Endothelial cell of umbilical vein (primary cell): ENCODE data around the gene SUGCT. TPM values are rescaled to one million over a fixed set of nuclear protein-coding genes. Genes with fewer than 3 reads are reported as not detected.

Experiments used
- BruUV-seq: library from RNA; stranded (reverse); fragments of 400-500 nt; replicated peaks from 2 replicates; lab custom pipeline; 2021; lab: Mats Ljungman, UMichigan
- CTCF ChIA-PET: fragments of 300-600, 350-600 bp; sonication (Branson Sonifier 250); formaldehyde crosslinking; loops from one replicate; lab custom pipeline; 2021; ENCODE audit warnings: antibody characterized with exemption, inconsistent platforms; lab: Charles Lee
- POLR2A ChIA-PET: fragments of 300-600, 350-600 bp; sonication (Branson Sonifier 250); formaldehyde crosslinking; loops from one replicate; lab custom pipeline; 2021; ENCODE audit warnings: antibody characterized with exemption, inconsistent platforms; lab: Charles Lee
- DNase-seq: peaks from one replicate; pipeline ENCODE4 v3.0.0-alpha.2; 2011; ENCODE audit warnings: low read depth, low spot score
- FAIRE-seq: peaks from 2 replicates; lab custom pipeline; 2011; peaks lifted over from hg19 to GRCh38; lab: Jason Lieb, UNC
- H2AFZ ChIP-seq: 2 replicates; pipeline ENCODE4 v1.6.0; 2012; ENCODE audit warnings: low read depth, low read length, control low read depth, inconsistent platforms
- H3K27ac ChIP-seq: 2 replicates; pipeline ENCODE4 v1.5.1; 2011; ENCODE audit warnings: low read depth, mild to moderate bottlenecking, control low read depth, low read length, moderate library complexity; ENCODE audit not compliant: insufficient read depth
- H3K27me3 ChIP-seq, 2 experiments: 2 replicates each; pipeline versions ENCODE4 v1.6.0 to v1.6.1; 2011; ENCODE audit warnings: low read length in 2 of 2, mixed read lengths in 1 of 2; ENCODE audit not compliant: control insufficient read depth in 2 of 2, insufficient read depth in 2 of 2
- H3K36me3 ChIP-seq, 2 experiments: 2 replicates in 1 of 2; 3 replicates in 1 of 2; pipeline ENCODE4 v1.5.1; 2011; ENCODE audit warnings: low read length in 2 of 2, mild to moderate bottlenecking in 1 of 2, moderate library complexity in 1 of 2; ENCODE audit not compliant: control insufficient read depth in 2 of 2, insufficient read depth in 2 of 2; ENCODE audit errors: extremely low read depth in 1 of 2
- H3K4me1 ChIP-seq: 3 replicates; pipeline ENCODE4 v1.5.1; 2011; ENCODE audit warnings: mild to moderate bottlenecking, low read length; ENCODE audit not compliant: control insufficient read depth, insufficient read depth; ENCODE audit errors: extremely low read depth
- H3K4me2 ChIP-seq: 2 replicates; pipeline ENCODE4 v1.6.1; 2011; ENCODE audit warnings: low read length, control low read depth, mixed read lengths; ENCODE audit not compliant: insufficient read depth
- H3K4me3 ChIP-seq, 3 experiments: fragments of 200-600 bp in 1 of 3; sonication (generic), shearing (Covaris generic) in 1 of 3; replicated peaks in 1 of 3; 2 replicates each; pipeline ENCODE4 v1.5.1; 2011 to 2016; ENCODE audit warnings: control low read depth in 3 of 3, low read length in 3 of 3, mild to moderate bottlenecking in 2 of 3, inconsistent platforms in 1 of 3, low read depth in 1 of 3, moderate library complexity in 1 of 3; ENCODE audit not compliant: insufficient read depth in 1 of 3
- H3K79me2 ChIP-seq: 2 replicates; pipeline ENCODE4 v1.6.0; 2012; ENCODE audit warnings: low read length, inconsistent platforms; ENCODE audit not compliant: control insufficient read depth, insufficient read depth
- H3K9ac ChIP-seq: replicated peaks from 2 replicates; pipeline ENCODE3; 2011; ENCODE audit warnings: low read length, control low read depth; ENCODE audit not compliant: insufficient read depth; ENCODE audit errors: extremely low read depth
- H3K9me1 ChIP-seq: replicated peaks from 3 replicates; pipeline ENCODE4 v1.6.0; 2011; ENCODE audit warnings: mild to moderate bottlenecking, low read length; ENCODE audit not compliant: control insufficient read depth, insufficient read depth; ENCODE audit errors: extremely low read depth
- H3K9me3 ChIP-seq: replicated peaks from 2 replicates; pipeline ENCODE4 v1.5.1; 2012; ENCODE audit warnings: low read length, inconsistent platforms; ENCODE audit not compliant: control insufficient read depth, insufficient read depth
- H4K20me1 ChIP-seq: replicated peaks from 2 replicates; pipeline ENCODE3; 2011; ENCODE audit warnings: mild to moderate bottlenecking, low read length; ENCODE audit not compliant: control insufficient read depth, insufficient read depth; ENCODE audit errors: extremely low read depth
- EZH2 ChIP-seq: IDR thresholded peaks from 2 replicates; pipeline ENCODE4 v1.6.1; 2012; ENCODE audit warnings: borderline replicate concordance, low read depth, mild to moderate bottlenecking, moderate library complexity, low read length, inconsistent platforms; ENCODE audit not compliant: severe bottlenecking
- FOS ChIP-seq: IDR thresholded peaks from 2 replicates; pipeline ENCODE4 v1.6.1; 2011; ENCODE audit warnings: mild to moderate bottlenecking, low read length, moderate library complexity, borderline replicate concordance; ENCODE audit not compliant: insufficient read depth
- GATA2 ChIP-seq: IDR thresholded peaks from 2 replicates; pipeline ENCODE4 v1.7.0; 2011; ENCODE audit warnings: low read depth, mild to moderate bottlenecking, moderate library complexity, mixed read lengths, low read length; ENCODE audit not compliant: insufficient read length, insufficient read depth
- JUN ChIP-seq: IDR thresholded peaks from 2 replicates; pipeline ENCODE4 v1.6.1; 2011; ENCODE audit warnings: borderline replicate concordance, low read depth; ENCODE audit not compliant: insufficient read length, insufficient read depth
- MYC ChIP-seq: IDR thresholded peaks from one replicate; pipeline ENCODE4 v1.6.1; 2011; ENCODE audit warnings: mild to moderate bottlenecking, low read depth, low read length
- POLR2A ChIP-seq: IDR thresholded peaks from 2 replicates; pipeline ENCODE4 v1.6.1; 2012; ENCODE audit warnings: low read depth, mild to moderate bottlenecking, control low read depth, low read length
- POLR2AphosphoS5 ChIP-seq: IDR thresholded peaks from 2 replicates; pipeline ENCODE4 v1.6.1; 2012; ENCODE audit warnings: low read depth, mild to moderate bottlenecking, control low read depth, low read length, moderate library complexity; ENCODE audit not compliant: insufficient read depth
- dilution Hi-C: fragments of 300-500 bp; cut with MboI; formaldehyde crosslinking; loops from one replicate; pipeline ENCODE4 v1.15.0; 2019; ENCODE audit warnings: low sequenced_read_pairs; ENCODE audit not compliant: extremely low pct_ligation_motif_present
- intact Hi-C: fragments of 100-400 bp; cut with micrococcal nuclease; formaldehyde crosslinking; loops from one replicate; pipeline ENCODE4 v1.10.0; 2022
- polyA plus RNA-seq, 4 experiments: library from polyadenylated mRNA; depleted of rRNA in 3 of 4; stranded (reverse) in 3 of 4; unstranded in 1 of 4; fragments of >200 nt; gene quantifications; 2 replicates each; pipeline versions ENCODE4 v1.2.1 to v1.2.3, GENCODE V29; 2011 to 2012; ENCODE audit warnings: missing spikeins in 1 of 4
- total RNA-seq: library from RNA; stranded (reverse); gene quantifications from 2 replicates; pipeline ENCODE4 v1.2.3, GENCODE V29; 2021
- TF ChIP-seq, protein P1 (sequence below), 2 donors: IDR thresholded peaks; 1 replicate in 1 of 2; 2 replicates in 1 of 2; pipeline ENCODE4 v1.5.1; 2011; ENCODE audit warnings: low read length in 2 of 2, mild to moderate bottlenecking in 2 of 2, moderate library complexity in 2 of 2, control low read depth in 1 of 2, inconsistent platforms in 1 of 2, low read depth in 1 of 2; ENCODE audit not compliant: insufficient read depth in 1 of 2; ENCODE audit errors: extremely low read depth in 1 of 2
- TF ChIP-seq, protein P2 (sequence below): IDR thresholded peaks from 2 replicates; pipeline ENCODE4 v1.6.1; 2011; ENCODE audit not compliant: insufficient read depth, insufficient read length

SUGCT gene
- total and polyA plus RNA-seq, 2 donors (not counting 3 experiments of a cell fraction or from before 2014, with no cell fraction given): 1.2 to 1.4 TPM

DNA sequence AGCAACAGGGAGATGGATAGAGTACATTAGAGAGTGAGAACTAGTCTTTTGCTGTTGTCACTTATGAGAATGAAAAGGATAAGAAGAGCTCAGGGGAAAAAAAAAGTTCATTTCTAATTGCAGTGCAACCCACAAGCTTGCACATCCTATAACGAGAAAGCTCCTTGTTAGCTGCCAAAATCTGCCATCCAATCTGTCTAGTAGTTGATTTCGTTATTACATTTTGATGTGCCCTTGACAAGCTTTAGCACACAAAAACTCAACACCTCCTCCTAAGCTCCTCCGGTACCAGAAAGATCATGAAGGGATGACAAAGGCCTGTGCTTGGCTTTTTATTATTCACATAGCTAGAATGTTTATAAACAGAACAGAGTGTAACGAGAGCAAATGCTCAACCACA is 519.4 kb downstream of the SUGCT start:
- DNase-seq (no peak), FAIRE-seq (no peak)
- peaks cover 0 to 3% of the 10 kb centered on the region in 2 experiments for H3K27me3 ChIP-seq
- no peaks in the 10 kb centered on the region for H3K9me3 ChIP-seq
- H3K36me3 ChIP-seq: no peaks in the 10 kb centered on the region
- H2AFZ ChIP-seq: no peak overlapping the region
- H4K20me1 ChIP-seq: no peaks in the 10 kb centered on the region
- H3K27ac ChIP-seq: no peak overlapping the region
- no TSS peak for BruUV-seq
- no peak overlapping the region for H3K4me3 ChIP-seq
- CTCF ChIA-PET: interaction anchor here (1.4 kb wide), 1 partner anchor 96 kb away, joined by 3 read pairs; no protein-coding TSS in a partner anchor
- no peaks in the 10 kb centered on the region for H3K4me1 ChIP-seq
- POLR2A ChIA-PET: no interaction called here
- TF ChIP-seq, protein P1, sequence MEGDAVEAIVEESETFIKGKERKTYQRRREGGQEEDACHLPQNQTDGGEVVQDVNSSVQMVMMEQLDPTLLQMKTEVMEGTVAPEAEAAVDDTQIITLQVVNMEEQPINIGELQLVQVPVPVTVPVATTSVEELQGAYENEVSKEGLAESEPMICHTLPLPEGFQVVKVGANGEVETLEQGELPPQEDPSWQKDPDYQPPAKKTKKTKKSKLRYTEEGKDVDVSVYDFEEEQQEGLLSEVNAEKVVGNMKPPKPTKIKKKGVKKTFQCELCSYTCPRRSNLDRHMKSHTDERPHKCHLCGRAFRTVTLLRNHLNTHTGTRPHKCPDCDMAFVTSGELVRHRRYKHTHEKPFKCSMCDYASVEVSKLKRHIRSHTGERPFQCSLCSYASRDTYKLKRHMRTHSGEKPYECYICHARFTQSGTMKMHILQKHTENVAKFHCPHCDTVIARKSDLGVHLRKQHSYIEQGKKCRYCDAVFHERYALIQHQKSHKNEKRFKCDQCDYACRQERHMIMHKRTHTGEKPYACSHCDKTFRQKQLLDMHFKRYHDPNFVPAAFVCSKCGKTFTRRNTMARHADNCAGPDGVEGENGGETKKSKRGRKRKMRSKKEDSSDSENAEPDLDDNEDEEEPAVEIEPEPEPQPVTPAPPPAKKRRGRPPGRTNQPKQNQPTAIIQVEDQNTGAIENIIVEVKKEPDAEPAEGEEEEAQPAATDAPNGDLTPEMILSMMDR (IDR thresholded peaks at IDR 0.05; ENCODE audit: extremely low read depth in 1 of 2, insufficient read depth in 1 of 2, low read depth in 1 of 2, low read length in 2 of 2): no peak
- TF ChIP-seq MYC (no peak), GATA2 (no peak), FOS (no peak)
- TF ChIP-seq, protein P2, sequence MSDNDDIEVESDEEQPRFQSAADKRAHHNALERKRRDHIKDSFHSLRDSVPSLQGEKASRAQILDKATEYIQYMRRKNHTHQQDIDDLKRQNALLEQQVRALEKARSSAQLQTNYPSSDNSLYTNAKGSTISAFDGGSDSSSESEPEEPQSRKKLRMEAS: no peak
- dilution Hi-C loops (no loop called here), intact Hi-C loops (no loop called here)
- no peaks in the 10 kb centered on the region for H3K9me1 ChIP-seq
- no peak overlapping the region for H3K9ac ChIP-seq
- no peak overlapping the region for H3K4me2 ChIP-seq
- no peaks in the 10 kb centered on the region for H3K79me2 ChIP-seq

DNA sequence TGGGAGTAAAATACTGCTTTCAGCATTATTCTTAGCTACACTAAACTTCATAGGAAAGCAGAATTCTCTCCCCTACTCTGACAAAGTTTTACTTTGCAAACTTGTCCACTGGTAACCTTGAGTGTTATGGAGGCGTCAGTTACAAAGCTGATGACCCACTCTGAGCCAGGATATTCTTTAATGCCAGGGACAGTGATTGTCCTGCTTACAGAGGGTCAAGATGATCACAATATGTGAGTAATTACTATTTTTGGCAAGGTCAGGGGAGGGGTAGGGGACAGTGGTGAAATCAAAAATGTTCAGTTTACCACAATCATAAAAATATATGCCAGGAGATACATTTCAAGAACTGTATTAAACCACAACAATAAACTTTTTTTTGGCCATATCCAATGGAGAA is 520.6 kb downstream of the SUGCT start:
- no peaks in the 10 kb centered on the region for H3K4me1 ChIP-seq
- no peak overlapping the region for H3K4me2 ChIP-seq
- H3K36me3 ChIP-seq: no peaks in the 10 kb centered on the region
- H3K27me3 ChIP-seq: peaks cover 0 to 3% of the 10 kb centered on the region in 2 experiments
- H3K9me1 ChIP-seq: no peaks in the 10 kb centered on the region
- ChIA-PET POLR2A (no interaction called here), CTCF (no interaction called here)
- no peak overlapping the region for H2AFZ ChIP-seq
- intact Hi-C loops (no loop called here), dilution Hi-C loops (no loop called here)
- H3K4me3 ChIP-seq: no peak overlapping the region
- no peak for FAIRE-seq
- H4K20me1 ChIP-seq: no peaks in the 10 kb centered on the region
- H3K9ac ChIP-seq: no peak overlapping the region
- H3K27ac ChIP-seq: no peak overlapping the region
- H3K79me2 ChIP-seq: no peaks in the 10 kb centered on the region
- no peaks in the 10 kb centered on the region for H3K9me3 ChIP-seq
- TF ChIP-seq POLR2AphosphoS5 (no peak), EZH2 (no peak), FOS (no peak), GATA2 (no peak), POLR2A (no peak), MYC (no peak), JUN (no peak)
- TF ChIP-seq, protein P1 (IDR thresholded peaks at IDR 0.05; ENCODE audit: extremely low read depth in 1 of 2, insufficient read depth in 1 of 2, low read depth in 1 of 2, low read length in 2 of 2): no peak
- TF ChIP-seq, protein P2: no peak
- BruUV-seq: no TSS peak
- no peak for DNase-seq
